Islet of Langerhans (tissue), 1 donor: ENCODE data around the gene VIPAS39.
"Not testable (repeated sequence)": the region's sequence is repeated elsewhere in the genome, so short reads cannot be mapped to it uniquely, and the experiment has no call there.

Experiments used
- FAIRE-seq: peaks from one replicate; lab custom pipeline; 2011; peaks lifted over from hg19 to GRCh38; lab: Jason Lieb, UNC

VIPAS39 gene

GRCh38 chr14:77470224-77470870 lies 12.9 kb upstream of the VIPAS39 start:
- no peak for FAIRE-seq

DNA sequence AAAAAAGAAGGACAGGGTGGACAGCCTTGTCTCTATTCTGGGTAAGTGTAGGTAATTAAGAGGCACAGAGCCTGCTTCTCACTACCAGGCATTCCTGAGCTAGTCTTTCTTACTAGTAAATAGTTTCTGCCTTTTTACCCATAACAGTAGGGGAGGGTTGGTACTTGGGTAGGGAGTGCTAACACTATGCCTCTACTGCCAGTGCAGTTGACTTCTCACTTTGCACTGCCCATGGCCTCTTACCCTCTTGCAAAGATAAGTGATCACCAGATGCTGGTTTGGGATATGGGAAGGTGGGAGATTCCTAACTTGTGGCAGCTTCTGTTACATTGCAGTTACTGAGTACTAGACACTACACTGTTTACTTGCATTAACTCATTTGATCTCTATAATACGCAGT lies 12.1 kb upstream of the VIPAS39 start:
- no peak for FAIRE-seq

DNA sequence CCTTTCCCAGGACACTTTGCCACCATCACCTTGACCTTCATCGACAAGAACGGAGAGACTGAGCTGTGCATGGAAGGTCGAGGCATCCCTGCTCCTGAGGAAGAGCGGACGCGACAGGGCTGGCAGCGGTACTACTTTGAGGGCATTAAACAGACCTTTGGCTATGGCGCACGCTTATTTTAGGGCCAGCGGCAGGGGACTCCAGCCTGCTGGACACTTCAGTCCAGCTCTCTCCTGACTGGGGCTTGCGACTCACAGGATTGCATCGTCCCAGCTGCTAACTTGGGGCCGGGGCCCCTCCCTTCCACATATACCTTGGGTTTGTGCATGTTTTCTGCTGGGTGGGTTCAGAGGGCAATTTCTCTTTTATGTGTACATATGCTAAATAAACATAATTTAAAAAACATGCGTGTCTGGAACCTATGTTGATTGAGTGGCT lies 11.7 kb upstream of the VIPAS39 start:
- FAIRE-seq, result no peak

- no peak for FAIRE-seq
These were observed 10.4 kb upstream of the VIPAS39 start for GRCh38 chr14:77467801-77468200.

- no peak for FAIRE-seq
These were observed 1.8 kb upstream of the VIPAS39 start for GRCh38 chr14:77459072-77459723.

- no peak for FAIRE-seq
These were observed 999 bp upstream of the VIPAS39 start for GRCh38 chr14:77458249-77458950.

DNA sequence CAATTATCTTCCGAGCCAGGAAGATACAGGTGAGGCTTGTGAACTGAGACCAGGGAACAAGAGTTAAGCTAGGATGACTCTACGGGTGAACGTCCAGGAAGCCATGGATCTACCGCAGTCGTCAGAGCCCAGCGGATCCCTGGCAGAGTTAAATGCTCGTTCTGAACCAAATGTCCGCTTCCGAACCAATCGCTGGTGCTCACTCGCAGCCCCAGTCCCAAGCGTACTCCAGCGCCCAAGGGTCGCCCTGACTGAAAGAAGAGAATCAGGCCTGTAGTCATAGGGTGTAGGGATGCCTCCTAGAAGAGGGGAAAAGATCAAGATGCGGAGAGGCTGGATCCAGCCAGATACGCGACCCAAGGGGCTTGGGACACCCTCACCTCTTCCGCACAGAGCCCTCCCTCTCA lies 283 bp downstream of the VIPAS39 start:
- FAIRE-seq, result no peak

GRCh38 chr14:77455966-77456640 lies 1.3 kb downstream of the VIPAS39 start:
- no peak for FAIRE-seq

DNA sequence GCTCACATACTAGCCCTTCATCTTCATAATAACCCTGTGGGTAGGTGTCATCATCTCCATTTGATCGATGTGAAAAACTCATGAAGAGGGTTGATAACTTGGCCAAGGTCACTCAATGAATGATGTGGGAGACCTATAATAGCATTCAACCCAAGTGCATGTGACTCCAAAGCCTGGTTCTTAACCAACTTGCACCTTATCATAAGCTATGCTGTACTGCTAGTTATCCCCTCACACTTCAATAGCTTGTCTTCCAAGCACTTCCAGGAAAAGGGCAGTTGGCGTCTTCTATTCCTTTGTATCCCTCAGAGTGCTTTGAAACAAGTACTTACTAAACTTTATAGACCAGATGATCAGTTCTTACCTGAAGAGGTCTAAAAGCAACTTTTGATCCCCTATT lies 15.2 kb downstream of the VIPAS39 start:
- no peak for FAIRE-seq

GRCh38 chr14:77439861-77440260 lies 17.5 kb downstream of the VIPAS39 start:
- no peak for FAIRE-seq

DNA sequence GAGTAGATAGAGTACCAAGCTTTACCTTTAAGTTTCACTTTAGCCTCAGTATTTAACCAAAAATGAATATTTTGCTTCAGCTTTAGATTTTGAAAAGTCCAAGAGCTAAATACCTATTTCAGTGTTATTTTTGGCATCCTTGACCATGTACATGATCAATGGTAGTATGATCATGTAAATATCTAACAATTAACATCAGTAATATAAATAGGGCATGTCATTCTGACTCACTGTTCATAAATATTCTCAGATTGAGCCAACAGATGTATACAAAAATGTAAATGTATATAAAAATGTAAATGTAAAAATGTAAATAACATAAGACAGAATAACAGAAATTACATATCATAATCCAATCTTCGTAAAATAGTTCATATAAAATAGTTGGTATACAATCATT lies 18.8 kb downstream of the VIPAS39 start:
- no peak for FAIRE-seq

DNA sequence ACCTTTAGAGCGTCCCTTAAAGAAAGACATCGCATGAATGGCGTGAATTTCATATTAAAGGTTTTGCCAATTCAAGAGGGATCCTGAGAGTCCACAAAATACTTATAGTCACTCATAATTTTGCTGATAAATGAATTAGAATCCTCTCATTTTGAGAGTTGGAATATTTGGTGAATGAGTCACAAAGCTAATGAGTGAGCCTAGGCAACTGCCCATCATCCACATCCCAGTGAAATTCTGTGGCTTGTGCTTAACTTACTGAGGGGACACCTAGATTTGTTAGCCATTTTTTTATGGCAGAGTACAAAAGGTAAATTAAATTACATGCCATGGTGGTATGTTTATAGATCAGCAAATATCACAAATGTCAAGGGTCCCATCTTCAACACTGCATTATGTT lies 21.4 kb downstream of the VIPAS39 start:
- no peak for FAIRE-seq

- no peak for FAIRE-seq
These were observed 31.0 kb downstream of the VIPAS39 start for GRCh38 chr14:77426396-77426795.

DNA sequence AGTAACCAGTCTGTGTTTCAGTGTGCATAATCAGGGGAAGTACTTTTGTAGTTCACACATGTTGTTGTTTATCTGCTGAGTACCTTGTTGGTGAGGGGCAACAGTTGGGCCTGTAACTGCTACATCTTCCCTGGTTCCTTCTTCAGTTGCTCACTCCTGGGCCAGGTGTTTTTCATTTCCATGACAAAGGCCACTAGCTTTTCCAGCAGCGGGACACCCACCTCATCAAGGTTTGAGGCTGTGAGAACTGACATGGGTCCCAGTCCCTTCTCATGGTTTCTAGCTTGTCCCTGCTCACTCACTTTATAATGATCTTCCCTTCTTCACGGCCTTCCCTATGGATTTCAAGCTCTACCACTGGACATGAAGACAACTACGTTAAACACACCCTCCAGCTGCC lies 32.5 kb downstream of the VIPAS39 start:
- no peak for FAIRE-seq

- no peak for FAIRE-seq
These were observed 34.0 kb downstream of the VIPAS39 start, which contains the start of gene NOXRED1 for GRCh38 chr14:77423423-77423822. TSS of gene NOXRED1 (minus strand) at chr14:77423523. CDS start at chr14:77422889, 634 bp downstream.

- no peak for FAIRE-seq
These were observed 36.2 kb downstream of the VIPAS39 start for GRCh38 chr14:77421201-77421600.

DNA sequence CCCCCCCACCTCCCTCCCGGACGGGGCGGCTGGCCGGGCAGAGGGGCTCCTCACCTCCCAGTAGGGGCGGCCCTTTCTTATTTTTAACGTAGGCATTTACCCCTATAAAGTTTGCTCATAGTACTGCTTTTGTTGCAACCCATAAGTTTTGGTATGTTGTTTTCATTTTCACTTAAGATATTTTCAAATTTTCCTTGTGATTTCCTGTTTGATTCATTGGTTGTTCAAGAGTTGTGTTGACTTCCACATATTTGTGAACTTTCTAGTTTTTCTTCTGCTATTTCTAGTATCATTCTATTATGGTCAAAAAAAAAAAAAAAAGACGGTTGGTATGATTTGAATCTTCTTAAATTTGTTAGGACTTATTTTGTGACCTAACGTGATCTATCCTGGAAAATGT lies 40.6 kb downstream of the VIPAS39 start:
- FAIRE-seq, result no peak

DNA sequence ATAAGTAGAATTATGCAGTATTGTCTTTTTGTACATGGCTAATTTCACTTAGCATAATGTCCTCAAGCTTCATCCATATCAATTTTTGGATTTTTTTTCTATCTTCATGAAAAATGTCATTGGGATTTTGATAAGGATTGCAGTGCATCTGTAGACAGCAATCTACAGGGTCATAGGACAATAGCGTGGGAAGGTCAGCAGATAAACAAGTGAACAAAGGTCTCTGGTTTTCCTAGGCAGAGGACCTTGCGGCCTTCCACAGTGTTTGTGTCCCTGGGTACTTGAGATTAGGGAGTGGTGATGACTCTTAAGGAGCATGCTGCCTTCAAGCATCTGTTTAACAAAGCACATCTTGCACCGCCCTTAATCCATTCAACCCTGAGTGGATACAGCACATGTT lies 41.3 kb downstream of the VIPAS39 start:
- not testable (repeated sequence) for FAIRE-seq

GRCh38 chr14:77415403-77416030 lies 41.9 kb downstream of the VIPAS39 start:
- FAIRE-seq, result not testable (repeated sequence)

DNA sequence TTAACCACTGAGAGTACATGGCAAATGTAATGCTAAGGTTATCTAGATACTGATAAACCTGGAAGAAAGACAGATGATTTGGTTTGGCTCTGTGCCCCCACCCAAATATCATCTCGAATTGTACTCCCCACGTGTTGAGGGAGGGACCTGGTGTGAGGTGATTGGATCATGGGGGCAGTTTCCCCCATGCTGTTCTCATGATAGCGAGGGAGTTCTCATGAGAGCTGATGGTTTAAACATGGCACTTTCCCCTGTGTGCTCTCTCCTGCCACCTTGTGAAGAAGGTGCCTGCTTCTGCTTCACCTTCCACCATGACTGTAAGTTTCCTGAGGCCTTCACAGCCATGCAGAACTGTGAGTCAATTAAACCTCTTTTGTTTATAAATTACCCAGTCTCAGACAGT lies 48.3 kb downstream of the VIPAS39 start:
- no peak for FAIRE-seq

GRCh38 chr14:77407158-77407557 lies 50.2 kb downstream of the VIPAS39 start:
- FAIRE-seq, result no peak

DNA sequence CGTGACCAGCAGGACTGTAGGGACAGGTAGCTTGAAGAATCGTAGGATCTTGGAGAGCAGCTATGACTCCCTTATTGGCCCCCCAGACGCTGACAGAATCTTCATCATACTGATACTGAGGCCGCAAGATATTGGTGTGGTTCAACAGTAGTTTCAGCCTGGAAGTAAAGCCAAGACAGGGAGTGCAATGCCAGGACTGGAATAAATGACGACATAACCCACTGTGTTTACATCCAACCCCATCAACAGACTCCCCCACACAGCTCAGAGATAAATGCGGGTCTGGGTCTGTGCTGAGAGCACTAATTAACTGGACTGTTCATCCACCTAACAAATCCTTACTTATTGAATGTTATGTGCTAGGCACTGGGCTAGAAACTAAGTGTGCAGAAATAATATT lies 50.7 kb downstream of the VIPAS39 start:
- no peak for FAIRE-seq
